Hepatocyte (in vitro differentiated cells): ENCODE results near the gene HCK. TPM values are rescaled to one million over a fixed set of nuclear protein-coding genes. Genes with fewer than 3 reads are reported as not detected.

ENCODE experiments used
- DNase-seq: peaks from one replicate; pipeline ENCODE4 v3.0.0-alpha.2; 2016; ENCODE audit warnings: low spot score
- H2AFZ ChIP-seq: fragments of 200-600 bp; sonication (generic); 2 replicates; pipeline ENCODE4 v1.6.0; 2016; ENCODE audit warnings: antibody characterized with exemption, mild to moderate bottlenecking
- H3K27ac ChIP-seq: fragments of 200-600 bp; sonication (generic); 2 replicates; pipeline ENCODE4 v1.5.1; 2016; ENCODE audit warnings: mild to moderate bottlenecking
- H3K27me3 ChIP-seq: fragments of 200-600 bp; sonication (generic); 2 replicates; pipeline ENCODE4 v1.6.1; 2016
- H3K36me3 ChIP-seq: fragments of 200-600 bp; sonication (generic); replicated peaks from 2 replicates; pipeline ENCODE4 v1.5.1; 2016; ENCODE audit warnings: low read depth; ENCODE audit not compliant: insufficient read depth
- H3K4me1 ChIP-seq: fragments of 200-600 bp; sonication (generic); 2 replicates; pipeline ENCODE4 v1.5.1; 2016; ENCODE audit warnings: mild to moderate bottlenecking, moderate library complexity; ENCODE audit not compliant: insufficient read depth
- H3K4me2 ChIP-seq: fragments of 200-600 bp; sonication (generic); 2 replicates; pipeline ENCODE4 v1.6.0; 2016
- H3K4me3 ChIP-seq: fragments of 200-600 bp; sonication (generic); 2 replicates; pipeline ENCODE4 v1.5.1; 2016; ENCODE audit warnings: mild to moderate bottlenecking
- H3K79me2 ChIP-seq: fragments of 200-600 bp; sonication (generic); 2 replicates; pipeline ENCODE4 v1.6.0; 2017; ENCODE audit warnings: mild to moderate bottlenecking
- H3K9me2 ChIP-seq: fragments of 200-600 bp; sonication (generic); replicated peaks from 2 replicates; pipeline ENCODE4 v1.6.0; 2017; ENCODE audit warnings: mild to moderate bottlenecking; ENCODE audit not compliant: insufficient read depth
- H3K9me3 ChIP-seq: fragments of 200-600 bp; sonication (generic); 2 replicates; pipeline ENCODE4 v1.5.1; 2016; ENCODE audit warnings: low read depth, mild to moderate bottlenecking
- H4K20me1 ChIP-seq: fragments of 200-600 bp; sonication (generic); 2 replicates; pipeline ENCODE4 v1.6.0; 2016; ENCODE audit warnings: mild to moderate bottlenecking; ENCODE audit not compliant: insufficient read depth, poor library complexity, severe bottlenecking
- CTCF ChIP-seq: fragments of 200-600 bp; sonication (generic); IDR thresholded peaks from 2 replicates; pipeline ENCODE4 v1.5.1; 2016; ENCODE audit warnings: antibody characterized with exemption, mild to moderate bottlenecking; ENCODE audit not compliant: poor library complexity
- EZH2 ChIP-seq: fragments of 200-600 bp; sonication (generic); IDR thresholded peaks from 2 replicates; pipeline ENCODE4 v1.6.1; 2016; ENCODE audit warnings: antibody characterized with exemption, mild to moderate bottlenecking, borderline replicate concordance
- EZH2phosphoT487 ChIP-seq: fragments of 200-600 bp; sonication (generic); IDR thresholded peaks from one replicate; pipeline ENCODE4 v1.6.1; 2018; ENCODE audit warnings: antibody characterized with exemption, mild to moderate bottlenecking, low read depth, moderate library complexity; ENCODE audit not compliant: unreplicated experiment, severe bottlenecking
- WGBS: methylation state at CpG from one replicate; pipeline ENCODE4 v1.1.6; 2016; ENCODE audit warnings: low lambda C conversion rate; ENCODE audit errors: missing lambda C conversion rate; 5-methylcytosine and 5-hydroxymethylcytosine counted together
- polyA plus RNA-seq: library from polyadenylated mRNA; unstranded; fragments of >200 nt; fragmentation: Nextera tagmentation; extraction: Ambion mirVana; gene quantifications from 2 replicates; pipeline ENCODE4 v1.2.1, GENCODE V29; 2016
- total RNA-seq: library from RNA; depleted of rRNA; stranded (reverse); fragments of >200 nt; gene quantifications from 2 replicates; pipeline ENCODE4 v1.2.3, GENCODE V29; 2014

Gene HCK
- total and polyA plus RNA-seq, 2 experiments from 2014 or later = 0.54 to 2.2 TPM

- no peaks in the 10 kb centered on the region for H3K9me3 ChIP-seq
- no peaks in the 10 kb centered on the region for H3K79me2 ChIP-seq
- no peak overlapping the region for H3K4me2 ChIP-seq
- no peak overlapping the region for H3K27ac ChIP-seq
- no peak for DNase-seq
- H3K4me1 ChIP-seq = no peaks in the 10 kb centered on the region
- no peak overlapping the region for H2AFZ ChIP-seq
- TF ChIP-seq EZH2 (no peak), CTCF (no peak), EZH2phosphoT487 (no peak)
- H3K4me3 ChIP-seq = no peak overlapping the region
- H3K27me3 ChIP-seq = peaks cover 40% of the 10 kb centered on the region
- H4K20me1 ChIP-seq = no peaks in the 10 kb centered on the region
- H3K9me2 ChIP-seq = no peaks in the 10 kb centered on the region
- no peaks in the 10 kb centered on the region for H3K36me3 ChIP-seq
- WGBS = 81% methylated on average over 5 of the region's 5 CpGs
Measured at GRCh38 chr20:32006053-32006452, 46.0 kb upstream of the HCK start.

GRCh38 chr20:32006841-32007786 lies 44.9 kb upstream of the HCK start:
- no peak overlapping the region for H3K27ac ChIP-seq
- H3K27me3 ChIP-seq = peaks cover 39% of the 10 kb centered on the region
- no peaks in the 10 kb centered on the region for H3K9me3 ChIP-seq
- no peaks in the 10 kb centered on the region for H4K20me1 ChIP-seq
- 62% methylated on average over 8 of the region's 8 CpGs for WGBS
- H3K4me2 ChIP-seq = no peak overlapping the region
- H3K4me3 ChIP-seq = no peak overlapping the region
- no peaks in the 10 kb centered on the region for H3K9me2 ChIP-seq
- no peaks in the 10 kb centered on the region for H3K79me2 ChIP-seq
- H3K36me3 ChIP-seq = no peaks in the 10 kb centered on the region
- no peak overlapping the region for H2AFZ ChIP-seq
- no peak for TF ChIP-seq EZH2phosphoT487
- no peak for TF ChIP-seq EZH2
- DNase-seq = no peak
- H3K4me1 ChIP-seq = no peaks in the 10 kb centered on the region

GRCh38 chr20:32007787-32008616 lies 44.0 kb upstream of the HCK start:
- Histone ChIP-seq H3K4me2 (no peak overlapping the region), H3K79me2 (no peaks in the 10 kb centered on the region), H2AFZ (no peak overlapping the region), H3K27me3 (peaks cover 43% of the 10 kb centered on the region), H3K4me3 (no peak overlapping the region), H4K20me1 (no peaks in the 10 kb centered on the region), H3K4me1 (no peaks in the 10 kb centered on the region), H3K27ac (no peak overlapping the region), H3K36me3 (no peaks in the 10 kb centered on the region), H3K9me3 (no peaks in the 10 kb centered on the region), H3K9me2 (no peaks in the 10 kb centered on the region)
- TF ChIP-seq EZH2 = no peak
- TF ChIP-seq EZH2phosphoT487 = no peak
- TF ChIP-seq CTCF = no peak
- DNase-seq = no peak
- 44% methylated on average over 10 of the region's 10 CpGs for WGBS
